GF-D8 (cell line): ENCODE measurements around the gene TGM3.
A peak's percentile ranks its signal among the peaks of the same experiment; 100 is the strongest.

Source experiments
- DNase-seq: peaks from one replicate; lab custom pipeline; 2025; lab: John Stamatoyannopoulos, UW

TGM3 gene

DNA sequence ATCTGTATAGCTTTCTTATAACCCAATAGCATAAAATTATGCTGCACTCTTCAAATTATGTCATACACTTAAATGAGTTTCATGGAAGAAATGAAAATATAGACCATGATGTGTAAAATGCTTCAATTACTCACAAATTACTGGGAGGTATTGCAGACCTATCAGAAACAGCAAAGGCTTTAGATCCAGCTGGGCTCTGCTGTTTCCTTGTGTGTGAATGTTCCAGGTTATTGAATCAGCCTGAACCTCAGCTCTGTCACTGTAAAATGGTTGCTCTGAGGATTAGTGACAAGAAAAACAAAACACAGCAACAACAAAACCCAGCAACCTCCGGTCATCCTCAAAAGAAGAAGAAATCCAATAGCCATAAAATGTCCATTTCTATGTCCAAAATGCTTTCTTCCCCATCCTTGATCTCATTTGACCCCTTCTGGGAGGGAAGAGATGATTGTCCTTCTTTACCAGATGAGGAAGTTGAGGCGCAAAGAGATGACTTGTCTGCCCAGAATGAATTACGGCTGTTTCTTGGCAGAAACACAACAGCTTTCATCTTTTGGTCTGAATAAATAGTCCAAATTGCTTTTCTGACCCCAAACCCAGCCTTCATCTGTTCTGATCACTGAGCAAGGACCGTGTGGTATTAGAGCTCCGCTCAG, 42.7 kb downstream of the TGM3 start:
- DNase-seq, result no peak

DNA sequence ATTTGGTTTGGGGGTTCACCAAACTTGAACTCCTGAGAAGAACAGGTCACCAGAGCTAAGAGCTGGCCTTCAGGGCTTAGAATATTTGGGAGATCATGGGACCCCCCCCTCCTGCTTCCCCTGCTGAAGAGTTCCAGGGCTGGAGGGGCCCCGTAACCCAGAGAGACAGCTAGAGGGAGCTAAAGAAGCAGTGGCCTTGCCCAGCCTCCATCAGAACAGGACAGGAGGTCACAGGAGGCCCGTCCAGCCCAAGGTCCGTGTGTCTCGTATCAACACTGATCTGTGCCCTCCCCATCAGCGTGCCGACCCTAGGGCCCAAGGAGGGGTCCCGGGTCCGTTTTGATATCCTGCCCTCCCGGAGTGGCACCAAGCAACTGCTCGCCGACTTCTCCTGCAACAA, 44.3 kb downstream of the TGM3 start:
- no peak for DNase-seq

DNA sequence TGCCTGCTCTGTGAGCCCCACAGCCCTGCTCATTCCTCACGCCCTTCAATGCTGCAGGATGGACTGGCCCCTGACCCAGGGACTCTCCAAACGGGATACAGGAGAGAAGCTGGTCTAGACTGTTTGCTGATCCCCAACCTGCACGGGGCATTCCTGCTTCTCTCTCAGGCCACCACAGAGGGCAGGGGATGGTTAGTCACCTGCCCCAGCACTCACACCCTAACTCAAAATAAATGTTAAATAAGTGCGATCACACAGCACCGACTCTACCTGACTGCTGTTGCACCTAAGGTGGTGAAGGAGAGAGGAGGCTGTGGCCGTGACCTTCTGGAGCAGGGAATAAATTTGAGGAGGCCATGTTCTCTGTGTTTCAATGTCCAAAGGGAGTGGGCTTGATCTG, 45.0 kb downstream of the TGM3 start:
- DNase-seq, result no peak

DNA sequence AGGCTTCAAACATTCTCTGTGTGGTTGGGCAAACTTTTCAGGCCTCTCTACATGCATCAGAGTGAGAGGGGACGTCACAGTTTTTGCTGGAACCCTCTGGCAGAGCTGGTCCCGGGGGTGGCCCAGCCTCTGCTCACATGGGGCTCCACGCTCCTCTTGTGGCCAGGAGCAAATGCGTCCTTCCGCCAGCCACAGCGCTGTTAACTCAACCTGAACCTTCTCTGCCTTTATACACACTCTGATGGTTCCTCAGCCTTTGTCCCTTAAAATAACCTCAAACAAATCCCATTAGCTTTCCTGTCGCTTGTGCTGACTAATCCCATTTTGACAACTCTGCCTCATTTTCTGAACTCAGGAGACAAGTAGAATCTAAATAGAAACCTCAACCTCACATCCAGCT, 45.5 kb downstream of the TGM3 start:
- no peak for DNase-seq

DNA sequence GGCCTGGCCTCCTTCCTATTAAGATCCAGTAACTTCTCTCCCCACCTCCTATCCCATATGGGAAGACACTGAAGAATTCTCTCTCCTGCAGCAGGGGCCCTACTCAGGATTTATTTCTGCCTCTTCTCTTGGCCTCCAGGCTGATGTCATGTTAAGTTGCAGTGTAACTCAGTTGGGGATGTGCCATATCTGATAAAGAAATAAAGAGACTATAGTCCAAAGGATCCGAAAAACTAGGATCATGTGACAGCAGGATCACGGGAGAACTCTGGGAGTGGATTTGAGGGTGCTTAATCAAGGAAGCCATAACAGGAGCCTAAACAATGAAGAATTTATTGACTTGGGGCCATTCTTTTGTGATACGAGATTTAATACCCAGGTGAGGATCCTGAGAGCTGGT, 46.4 kb downstream of the TGM3 start:
- no peak for DNase-seq

DNA sequence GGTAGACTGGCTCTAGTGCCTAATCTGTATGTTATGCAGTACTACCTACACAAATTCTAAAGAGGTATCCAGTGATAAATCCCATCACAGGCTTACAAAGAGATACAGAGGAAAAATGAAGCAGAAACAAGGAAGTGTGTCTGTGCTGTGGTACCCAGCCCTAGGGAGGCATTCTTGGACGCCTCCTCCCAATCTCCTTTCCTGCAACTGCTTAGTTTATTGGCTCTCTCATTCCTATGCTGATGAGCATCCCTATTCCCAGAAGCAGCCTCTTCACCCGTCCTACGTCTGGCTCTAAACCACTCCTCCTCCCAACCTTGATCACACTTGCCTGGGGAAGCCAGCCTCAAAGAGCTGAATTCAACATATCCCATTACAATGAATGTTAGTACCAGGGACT, 50.4 kb downstream of the TGM3 start:
- DNase-seq, result no peak

GRCh38 chr20:2348336-2348735, 52.5 kb downstream of the TGM3 start:
- DNase-seq, result no peak

GRCh38 chr20:2349801-2350200, 54.0 kb downstream of the TGM3 start:
- DNase-seq, result no peak

GRCh38 chr20:2350606-2351005, 54.8 kb downstream of the TGM3 start:
- DNase-seq, result no peak

- peak; percentile 50 for DNase-seq
Observed at GRCh38 chr20:2353231-2353630, 57.4 kb downstream of the TGM3 start.

DNA sequence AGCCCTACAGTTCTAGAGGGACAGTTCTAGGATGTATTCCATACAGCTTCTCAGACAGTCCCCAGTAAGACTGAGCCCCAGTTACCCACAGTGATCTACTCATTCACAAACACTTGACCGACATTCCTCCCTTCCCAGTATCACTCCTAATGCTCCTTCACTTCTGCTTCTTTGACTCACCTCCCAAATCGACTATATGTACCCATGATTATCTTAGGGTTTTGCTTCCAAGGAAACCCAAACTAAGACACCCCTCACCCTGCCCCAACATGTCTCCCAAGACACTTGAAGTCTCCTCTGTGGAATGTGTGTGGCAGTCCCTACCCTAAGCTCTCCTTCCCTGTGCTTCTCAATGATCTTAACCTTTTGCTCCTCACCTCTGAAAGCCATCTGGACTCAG, 61.3 kb downstream of the TGM3 start:
- no peak for DNase-seq

GRCh38 chr20:2358006-2358405, 62.2 kb downstream of the TGM3 start:
- no peak for DNase-seq

- no peak for DNase-seq
Observed at GRCh38 chr20:2361035-2361593, 65.3 kb downstream of the TGM3 start.

- no peak for DNase-seq
Observed at GRCh38 chr20:2363187-2363586, 67.4 kb downstream of the TGM3 start.

- DNase-seq, result no peak
Observed at GRCh38 chr20:2363587-2363986, 67.8 kb downstream of the TGM3 start.

GRCh38 chr20:2364044-2364443, 68.2 kb downstream of the TGM3 start:
- no peak for DNase-seq

GRCh38 chr20:2365091-2365490, 69.3 kb downstream of the TGM3 start:
- no peak for DNase-seq

GRCh38 chr20:2365666-2366065, 69.9 kb downstream of the TGM3 start:
- no peak for DNase-seq

DNA sequence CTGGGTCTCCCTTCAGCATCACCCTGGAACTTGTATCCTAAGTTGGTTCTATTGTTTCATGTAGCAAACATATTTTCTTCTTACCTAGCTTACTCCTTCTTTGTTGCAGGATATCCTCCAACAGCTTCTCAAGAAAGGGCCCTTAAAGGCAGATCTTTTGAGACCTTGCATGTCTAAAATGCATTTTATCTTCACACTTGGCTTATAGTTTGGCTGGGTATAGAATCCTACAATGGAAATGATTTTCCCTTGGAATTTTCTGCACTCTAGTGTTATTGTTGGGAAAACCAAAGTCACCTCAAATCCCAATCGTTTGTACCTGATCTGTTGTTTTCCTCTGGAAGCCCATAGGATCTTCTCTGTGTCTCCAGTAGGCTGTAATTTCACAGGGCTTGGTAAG, 72.8 kb downstream of the TGM3 start:
- DNase-seq, result no peak

DNA sequence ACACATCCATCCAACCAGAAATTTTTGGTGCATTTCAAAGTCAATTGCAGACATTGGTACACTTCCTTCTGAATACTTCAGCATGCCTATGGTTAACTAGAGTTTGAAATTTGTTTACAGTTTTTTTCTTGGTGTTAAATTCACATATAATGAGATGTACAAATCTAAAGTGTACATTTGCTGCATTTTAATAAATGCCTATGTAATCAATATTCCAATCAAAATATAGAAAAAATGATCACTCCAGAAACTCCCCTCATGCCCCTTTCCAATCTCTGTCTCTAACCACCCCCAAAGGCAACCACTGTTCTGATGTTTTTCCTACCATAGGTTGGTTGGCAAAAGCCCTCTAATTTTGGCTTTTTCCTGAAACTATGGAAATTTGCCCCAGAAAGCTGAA, 77.3 kb downstream of the TGM3 start:
- DNase-seq, result no peak

- DNase-seq, result no peak
Observed at GRCh38 chr20:2374346-2375125, 78.7 kb downstream of the TGM3 start.

DNA sequence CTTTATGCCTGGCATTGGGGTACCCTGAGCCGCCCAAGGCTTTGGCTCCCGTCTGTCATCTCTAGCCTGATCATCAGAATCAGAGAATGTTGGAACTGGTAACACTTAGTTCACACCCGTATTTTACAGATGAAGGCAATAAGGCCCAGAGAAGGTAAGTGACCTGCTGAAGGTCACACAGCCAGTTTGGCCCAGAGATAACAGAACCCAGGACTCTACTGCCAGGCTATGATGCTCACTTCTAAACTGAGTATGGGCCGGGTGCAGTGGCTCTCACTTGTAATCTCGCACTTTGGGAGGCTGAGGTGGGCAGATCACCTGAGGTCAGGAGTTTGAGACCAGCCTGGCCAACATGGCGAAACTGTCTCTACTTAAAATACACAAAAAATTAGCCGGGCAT, 83.1 kb downstream of the TGM3 start:
- DNase-seq, result no peak

- DNase-seq, result no peak
Observed at GRCh38 chr20:2379511-2380229, 83.9 kb downstream of the TGM3 start.
